ENCODE measurements around the gene ADAMTS19.
"Not testable (repeated sequence)": the region's sequence is repeated elsewhere in the genome, so short reads cannot be mapped to it uniquely, and the experiment has no call there.

The ADAMTS19 gene

GRCh38 chr5:129477532-129477931 lies 17.4 kb downstream of the ADAMTS19 start:
- DNase-seq = no peak

DNA sequence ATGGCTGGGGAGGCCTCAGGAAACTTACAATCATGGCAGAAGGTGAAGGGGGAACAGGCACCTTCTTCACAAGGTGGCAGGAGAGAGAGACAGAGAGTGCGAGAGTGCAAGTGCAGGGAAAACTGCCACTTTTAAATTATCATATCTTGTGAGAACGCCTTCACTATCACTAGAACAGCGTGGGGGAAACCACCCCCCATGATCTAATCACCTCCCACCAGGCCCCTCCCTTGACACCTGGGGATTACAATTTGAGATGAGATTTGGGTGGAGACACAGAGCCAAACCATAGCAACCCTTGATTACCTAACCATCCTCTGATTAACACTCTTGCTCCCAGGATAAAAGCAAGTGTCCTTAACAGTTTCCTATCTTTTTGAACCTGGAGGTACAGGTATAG lies 21.1 kb downstream of the ADAMTS19 start:
- no peak for DNase-seq

DNA sequence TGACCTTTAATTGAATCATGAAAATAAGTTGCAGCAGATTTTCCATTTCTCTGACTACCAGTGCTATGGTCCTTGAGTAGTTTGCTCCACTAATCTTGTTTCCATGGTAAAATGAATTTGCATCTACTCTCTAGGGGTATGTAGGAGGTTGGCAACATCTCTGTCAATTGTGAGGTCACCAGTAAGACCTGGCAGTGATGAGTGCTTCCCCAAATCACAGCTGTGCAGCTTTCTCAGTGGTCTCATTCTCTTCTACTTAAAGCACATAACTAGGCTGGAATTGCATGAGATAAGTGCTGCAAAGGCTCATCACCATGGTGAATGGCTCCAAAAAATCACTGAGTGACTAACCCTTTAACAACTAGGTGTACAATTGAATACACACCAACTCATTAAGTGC lies 36.3 kb downstream of the ADAMTS19 start:
- no peak for DNase-seq

DNA sequence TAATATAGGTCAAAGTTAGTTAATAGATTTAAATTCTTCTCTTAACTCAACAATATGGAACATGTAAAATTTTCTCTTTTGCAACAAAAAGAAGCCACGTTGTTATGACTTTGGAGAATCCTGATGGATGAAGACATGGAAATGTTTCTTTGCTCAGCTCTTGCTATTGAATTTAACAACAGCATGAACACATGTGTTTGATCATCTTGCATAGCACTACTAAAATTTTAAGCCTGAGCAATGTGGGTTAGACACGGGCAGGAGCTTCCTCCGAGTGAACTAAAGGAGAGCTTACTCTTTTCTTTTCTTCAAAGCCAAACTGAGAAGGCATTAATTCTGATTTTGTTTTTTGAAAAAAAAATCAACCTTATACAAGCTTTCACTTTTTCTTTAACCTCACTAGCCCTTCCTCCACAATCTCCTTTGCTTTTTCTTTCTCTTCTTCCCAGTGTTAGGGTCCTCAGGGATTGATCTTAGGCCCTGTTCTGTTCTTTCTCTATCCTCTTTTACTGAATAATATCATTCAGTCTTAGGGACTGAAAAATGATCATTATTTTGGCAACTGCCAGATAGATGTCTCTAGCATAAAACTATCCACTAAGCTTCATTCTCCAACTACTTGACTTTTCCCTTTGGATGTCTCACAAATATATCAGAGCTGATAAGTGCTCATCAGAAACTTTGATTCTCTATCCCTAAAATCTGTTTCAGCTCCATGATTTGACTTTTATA lies 36.9 kb downstream of the ADAMTS19 start:
- DNase-seq = no peak

DNA sequence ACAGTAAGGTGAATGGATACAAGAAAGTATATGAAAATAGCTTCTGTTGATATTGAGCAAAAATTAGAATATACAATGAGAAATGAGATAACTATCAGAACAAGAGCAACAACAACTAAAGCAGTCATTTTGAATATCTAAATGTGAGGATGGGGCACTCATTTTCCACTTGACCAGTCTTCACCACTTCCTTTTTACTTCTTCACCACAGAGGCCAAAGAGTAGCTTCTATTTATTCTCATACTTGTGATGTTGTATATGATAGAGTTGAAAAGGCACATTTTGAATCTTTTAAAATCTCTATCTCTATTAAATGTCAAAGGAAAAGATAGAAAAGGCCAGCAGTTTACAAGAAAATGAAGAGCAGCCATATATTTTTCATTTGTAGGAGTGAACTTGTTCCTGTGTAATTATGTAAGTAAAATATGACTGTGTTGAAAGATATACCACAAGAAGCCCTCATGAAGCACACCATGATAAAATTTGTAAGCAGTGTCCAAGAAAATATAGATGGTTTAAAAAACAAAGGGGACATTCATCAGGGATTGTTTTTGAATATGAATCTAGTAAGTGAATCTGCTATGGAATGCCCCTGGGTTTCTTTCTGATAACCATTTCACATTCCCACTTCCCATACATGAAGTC lies 39.2 kb downstream of the ADAMTS19 start:
- no peak for DNase-seq

DNA sequence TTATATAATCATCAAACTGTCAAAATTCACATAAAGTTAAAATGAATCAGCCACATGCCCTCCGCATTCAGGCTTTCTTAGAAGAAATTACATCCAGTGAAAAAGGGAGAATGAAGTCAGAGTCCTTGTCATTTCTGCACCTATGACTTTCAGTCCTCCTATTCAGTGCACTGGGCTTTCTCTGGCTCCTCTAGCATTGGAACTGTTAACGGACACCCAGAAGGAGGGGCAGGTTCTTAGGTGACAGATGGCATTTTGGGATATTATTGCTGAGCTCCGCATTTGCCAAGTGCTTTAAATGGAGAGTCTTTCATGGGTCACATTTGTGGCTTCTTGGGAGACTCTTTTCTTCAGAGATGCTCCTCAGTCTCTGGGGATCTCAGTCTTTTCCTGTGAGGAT lies 40.0 kb downstream of the ADAMTS19 start:
- no peak for DNase-seq

DNA sequence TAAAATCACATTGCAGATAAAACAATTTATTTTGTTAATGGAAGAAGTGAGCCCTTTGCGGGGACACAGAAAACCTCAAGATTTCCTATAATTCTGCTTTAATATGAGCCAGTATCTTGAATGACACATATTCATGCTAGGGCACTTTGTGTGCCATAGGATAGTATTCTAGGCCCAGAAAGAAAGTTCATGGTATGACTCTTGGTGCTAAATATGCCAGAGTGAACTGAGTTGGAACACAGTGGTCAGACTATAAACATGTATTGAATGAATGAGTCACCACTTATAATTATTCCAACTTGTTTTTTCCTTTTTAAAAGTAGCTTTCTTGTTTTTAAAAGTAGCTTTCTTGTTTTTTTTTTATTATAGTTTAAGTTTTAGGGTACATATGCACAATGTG lies 46.0 kb downstream of the ADAMTS19 start:
- no peak for DNase-seq

DNA sequence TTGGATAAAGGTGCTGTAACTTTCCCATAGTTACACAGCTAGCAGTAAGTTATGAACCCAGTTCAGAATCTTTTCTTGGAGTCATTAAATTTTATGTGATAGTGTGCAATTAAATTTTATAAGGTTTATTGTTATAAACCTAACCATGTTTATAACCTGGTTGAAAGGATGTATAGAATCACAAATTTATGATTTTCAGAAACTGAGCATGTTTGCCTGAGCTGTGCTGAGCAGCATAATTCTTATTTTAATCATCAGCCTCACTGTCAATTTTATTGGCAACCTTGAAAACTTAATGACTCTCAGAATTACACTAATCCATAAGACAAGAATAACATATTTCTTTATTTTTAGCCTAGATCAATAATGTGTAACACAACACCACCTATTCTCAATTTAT lies 46.9 kb downstream of the ADAMTS19 start:
- no peak for DNase-seq

DNA sequence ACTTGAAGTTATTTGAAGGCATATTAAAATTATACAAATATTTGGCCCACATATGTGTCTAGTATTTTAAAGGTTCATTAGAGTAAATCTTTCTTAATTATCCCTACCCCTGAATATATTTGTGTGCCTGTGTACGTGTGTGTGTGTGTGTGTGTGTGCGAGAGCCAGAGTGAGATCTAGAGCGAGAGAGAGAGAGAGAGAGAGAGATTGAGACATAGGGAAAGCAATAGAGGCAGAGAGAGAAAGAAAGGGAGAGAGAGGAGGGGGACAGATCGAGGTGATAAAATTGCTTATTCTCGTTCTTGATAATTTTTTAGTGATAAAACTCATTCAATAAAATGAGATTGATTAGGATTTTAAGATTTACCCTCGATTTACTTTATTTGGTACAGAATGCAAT lies 47.4 kb downstream of the ADAMTS19 start:
- no peak for DNase-seq

GRCh38 chr5:129508606-129509005 lies 48.5 kb downstream of the ADAMTS19 start:
- DNase-seq = no peak

GRCh38 chr5:129509363-129509975 lies 49.4 kb downstream of the ADAMTS19 start:
- no peak for DNase-seq

- DNase-seq = no peak
These were observed 51.2 kb downstream of the ADAMTS19 start for GRCh38 chr5:129511291-129511690.

- DNase-seq = no peak
These were observed 81.0 kb downstream of the ADAMTS19 start for GRCh38 chr5:129541051-129541450.

DNA sequence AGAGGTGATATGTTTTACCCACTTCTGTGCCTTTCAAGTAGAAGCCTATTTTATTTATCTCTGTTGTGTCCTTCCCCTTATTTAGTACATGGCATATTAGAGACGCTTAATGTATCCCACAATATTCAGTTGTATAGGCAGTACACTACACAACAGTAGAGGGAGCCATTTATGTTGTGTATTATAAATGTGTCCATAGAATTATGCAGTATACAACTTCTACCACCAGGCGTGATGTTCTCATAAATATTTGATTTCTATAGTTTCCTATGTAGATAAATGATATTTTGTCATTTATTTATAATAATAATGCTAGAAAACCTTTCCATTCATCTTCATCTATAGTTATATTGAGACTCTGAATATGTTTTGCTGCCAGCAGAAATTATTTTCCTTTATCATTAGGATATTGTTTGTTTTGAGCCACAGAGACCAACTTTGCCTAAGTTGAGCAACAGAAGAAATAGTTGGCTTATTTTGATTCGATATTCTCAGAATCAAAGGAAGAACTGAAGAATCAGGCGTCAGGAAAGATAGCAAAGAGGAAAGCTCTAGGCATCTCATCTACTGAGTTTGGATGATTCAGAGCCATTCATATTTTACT lies 81.7 kb downstream of the ADAMTS19 start:
- no peak for DNase-seq

DNA sequence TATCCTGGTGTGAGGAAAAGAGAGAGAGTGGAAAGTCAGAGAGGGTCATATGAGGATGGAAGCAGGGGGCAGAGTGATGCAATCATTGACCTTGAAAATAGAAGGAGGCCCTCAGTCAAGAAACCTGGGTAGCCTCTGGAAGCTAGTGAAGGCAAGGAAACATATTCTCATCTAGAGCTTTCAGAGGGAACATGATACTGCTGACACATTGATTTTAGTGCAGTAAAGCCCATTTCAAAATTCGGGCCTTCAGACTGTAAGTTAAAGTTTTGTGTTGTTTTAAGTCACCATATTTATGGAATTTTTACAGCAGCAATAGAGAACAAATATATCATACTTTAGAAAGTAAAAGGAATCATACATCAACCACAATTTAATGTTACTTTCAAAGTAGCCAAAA lies 87.0 kb downstream of the ADAMTS19 start:
- no peak for DNase-seq

DNA sequence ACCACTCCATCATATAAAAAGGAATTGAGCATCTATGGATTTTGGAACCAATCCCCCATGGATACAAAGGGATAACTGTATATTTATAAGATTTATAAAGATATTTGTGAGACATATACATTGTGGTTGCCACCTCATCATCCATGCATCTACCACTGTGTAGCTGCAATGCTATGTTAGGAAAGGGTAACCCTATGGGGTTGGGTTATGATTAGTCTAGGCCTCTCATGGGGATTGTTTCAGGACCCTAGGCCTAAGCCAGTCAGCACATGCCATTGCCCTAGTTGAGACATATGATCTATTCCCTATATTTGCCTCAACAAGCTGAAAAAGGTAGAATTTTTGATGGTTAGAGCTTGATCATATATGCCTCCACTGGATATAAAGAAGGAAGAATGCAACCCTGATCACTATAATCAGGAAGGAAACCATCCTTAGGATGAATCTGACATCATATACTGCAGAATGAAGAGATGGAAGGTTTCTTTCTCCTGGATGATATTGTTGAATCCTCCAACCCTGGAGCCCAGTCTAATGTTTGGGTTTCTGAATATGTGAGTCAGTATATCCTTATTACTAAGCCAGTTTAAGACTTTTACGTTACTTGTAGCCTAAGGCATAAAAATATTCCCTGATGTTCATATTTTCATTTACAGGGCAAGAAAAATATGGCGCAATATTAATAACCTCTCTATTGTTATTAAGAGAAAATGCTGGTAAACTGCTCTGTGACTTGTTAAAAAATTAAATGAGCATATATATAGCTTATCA lies 94.2 kb downstream of the ADAMTS19 start:
- no peak for DNase-seq

GRCh38 chr5:129563585-129563984 lies 103.5 kb downstream of the ADAMTS19 start:
- DNase-seq = no peak

DNA sequence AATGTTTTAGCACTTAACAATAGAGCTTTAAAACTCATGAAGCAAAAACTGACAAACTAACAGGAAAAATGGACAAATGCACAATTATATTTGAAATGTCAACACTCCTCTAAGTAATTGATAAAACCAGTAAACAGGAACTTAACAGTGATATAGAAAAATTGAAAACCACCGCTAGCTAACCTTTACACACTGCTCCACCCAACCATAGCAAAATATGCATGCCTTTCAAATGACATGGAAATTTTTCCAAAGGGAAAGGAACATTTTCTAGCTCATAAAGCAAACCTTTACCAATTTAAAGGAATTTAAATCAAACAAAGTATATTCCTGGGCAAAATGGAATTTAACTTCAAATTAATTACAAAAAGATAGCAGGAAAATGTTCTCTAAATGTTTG lies 109.2 kb downstream of the ADAMTS19 start:
- DNase-seq = no peak

DNA sequence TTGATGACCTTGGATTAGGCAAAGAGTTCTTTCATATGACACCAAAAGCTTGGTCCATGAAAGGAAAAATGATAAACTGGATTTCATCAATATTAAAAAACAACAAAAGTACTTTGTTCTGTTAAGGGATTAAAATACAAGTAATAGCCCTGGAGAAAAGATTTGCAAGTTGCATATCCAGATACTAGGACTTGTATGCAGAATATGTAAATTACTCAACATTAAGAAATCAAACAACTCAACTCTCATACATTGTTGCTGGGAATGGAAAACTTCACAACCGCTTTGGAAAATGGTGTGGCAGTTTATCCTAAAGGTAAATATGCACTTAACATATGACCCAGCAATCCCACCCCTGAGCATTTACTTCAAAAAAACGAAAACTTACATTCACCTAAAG lies 112.0 kb downstream of the ADAMTS19 start:
- no peak for DNase-seq

- DNase-seq = not testable (repeated sequence)
These were observed 124.4 kb downstream of the ADAMTS19 start for GRCh38 chr5:129584496-129584895.

DNA sequence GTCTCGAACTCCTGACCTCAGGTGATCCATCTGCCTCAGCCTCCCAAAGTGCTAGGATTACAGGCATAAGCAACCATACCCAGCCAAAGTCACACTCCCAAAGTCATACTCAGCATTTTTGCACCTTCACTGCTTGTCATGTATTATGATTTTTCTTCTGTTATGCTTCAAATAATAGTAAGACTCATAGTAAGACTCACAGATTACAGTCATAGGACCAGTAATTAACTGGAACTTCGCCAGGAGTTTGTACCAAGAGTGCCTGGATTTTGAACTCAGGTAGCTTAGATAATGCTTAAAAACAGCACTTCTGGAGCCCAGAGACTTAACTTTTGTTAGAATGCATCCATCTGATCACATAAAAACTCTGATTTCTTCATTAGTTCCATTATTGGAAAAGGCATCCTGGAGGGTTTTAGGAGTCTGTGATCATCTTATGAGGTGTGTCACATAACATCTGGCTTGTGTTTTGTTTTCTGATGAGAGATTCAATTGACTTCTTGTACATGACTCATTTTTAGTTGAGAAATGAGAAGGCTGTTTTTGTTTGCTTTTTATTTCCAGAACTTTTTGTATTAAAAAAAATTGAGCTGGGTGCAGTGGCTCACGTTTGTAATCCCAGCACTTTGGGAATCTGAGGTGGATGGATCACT lies 131.5 kb downstream of the ADAMTS19 start:
- DNase-seq = no peak

GRCh38 chr5:129593525-129593924 lies 133.4 kb downstream of the ADAMTS19 start:
- DNase-seq = no peak

DNA sequence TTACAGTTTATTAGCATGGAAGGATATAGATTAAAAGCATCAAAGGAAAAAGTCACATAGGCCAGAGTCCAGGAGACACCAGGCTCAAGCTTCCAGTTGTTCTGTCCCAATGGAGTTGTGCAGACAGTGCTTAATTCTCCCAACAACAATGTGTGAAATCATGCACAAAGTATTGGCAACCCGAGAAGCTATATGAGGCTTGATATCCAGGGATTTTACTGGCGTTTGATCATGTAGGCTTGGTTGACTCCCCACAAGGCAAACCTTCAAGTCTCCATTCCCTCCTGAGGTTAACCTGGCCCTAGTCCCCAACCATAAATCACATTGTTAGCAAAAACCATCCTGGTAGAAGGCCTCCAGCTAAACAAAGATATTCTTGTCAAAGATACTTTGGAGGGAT lies 141.5 kb downstream of the ADAMTS19 start:
- no peak for DNase-seq

Measured in activated gamma-delta T cell (primary cell).